Measurements from ENCODE around the gene DBN1.

DBN1 gene
- total RNA-seq, result 0.19 to 4.1 (median 2.1) reads per million in 3 experiments

DNA sequence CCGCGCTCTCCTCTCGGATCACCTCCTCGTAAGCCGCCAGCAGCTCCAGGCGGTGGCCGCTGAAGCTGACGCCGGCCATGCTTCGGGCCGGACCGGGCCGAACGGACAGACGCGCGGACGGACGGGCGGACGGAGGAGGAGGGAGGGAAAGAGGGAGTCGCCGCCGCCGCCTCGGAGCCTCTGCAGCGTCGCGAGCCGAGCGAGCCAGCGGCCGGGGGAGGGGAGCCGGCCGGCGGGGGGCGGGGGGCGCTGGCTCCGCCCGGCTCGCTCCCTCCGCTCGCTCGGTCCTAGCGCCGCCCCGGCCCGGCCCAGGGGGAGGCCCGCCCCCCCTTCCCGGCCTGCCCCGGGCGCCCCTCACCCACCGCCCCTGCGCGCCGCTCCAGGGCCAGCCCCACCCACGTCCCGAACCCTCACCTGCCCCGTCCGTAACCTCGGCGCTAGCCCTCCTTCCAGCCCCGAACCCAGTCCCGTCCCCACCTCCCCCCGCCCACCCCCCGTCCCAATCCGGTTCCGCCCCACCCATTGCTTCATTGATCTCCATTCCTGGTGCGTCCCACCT lies at the start of gene DBN1:
DBN1 (minus strand) TSS at position 192 of the 559 bp plus-strand sequence; CDS start at position 79, 113 bp downstream.
- no peak for DNase-seq

DNA sequence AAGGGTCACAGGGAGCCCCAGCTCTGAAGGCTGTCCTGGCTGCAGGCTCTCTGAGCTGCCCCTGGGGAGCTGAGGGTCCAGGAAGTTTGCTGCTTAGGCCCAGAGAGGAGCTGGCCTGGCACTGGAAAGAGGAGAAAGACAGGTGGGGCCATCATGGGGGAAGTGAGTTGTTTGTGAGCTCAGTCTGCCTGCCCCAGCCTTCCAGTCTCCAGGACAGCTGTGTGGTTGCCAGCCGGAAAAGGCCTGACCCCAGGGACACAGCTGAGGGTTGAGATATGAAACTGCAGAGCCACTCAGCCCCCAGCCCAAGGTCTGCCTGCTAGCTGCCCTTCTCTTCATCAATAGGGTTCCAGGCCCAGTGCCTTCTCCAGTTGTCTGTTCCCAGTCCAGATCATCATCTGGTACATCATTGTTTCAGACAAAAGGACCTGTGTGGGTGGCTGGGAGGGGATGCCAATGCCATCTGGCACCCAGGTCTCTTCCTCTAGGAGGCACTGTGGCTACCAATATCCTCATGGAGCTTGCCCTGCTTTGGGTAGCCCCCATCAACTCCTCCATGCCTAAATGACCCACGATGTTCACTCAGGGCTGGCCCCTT lies 47.6 kb upstream of the DBN1 start:
- DNase-seq, result no peak

DNA sequence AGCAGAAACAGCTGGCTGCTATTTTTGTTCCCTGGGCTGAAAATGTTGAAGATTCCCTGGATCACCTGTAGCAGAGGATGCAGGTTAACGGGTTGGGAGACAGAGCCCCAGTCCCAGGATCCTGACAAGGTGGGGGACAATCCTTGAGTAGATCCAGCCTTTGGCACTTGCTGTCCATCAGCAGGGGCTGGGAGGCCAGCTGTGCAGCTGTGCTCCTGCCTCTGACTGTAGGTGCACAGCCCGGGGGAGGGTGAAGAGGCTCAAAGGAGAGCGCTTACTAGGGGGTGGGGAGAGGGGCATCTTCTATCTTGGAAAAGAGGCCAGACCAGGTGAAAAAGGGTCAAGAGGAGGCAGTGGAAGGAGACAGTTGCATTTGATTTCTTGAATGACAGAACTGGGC lies 46.8 kb upstream of the DBN1 start:
- no peak for DNase-seq

DNA sequence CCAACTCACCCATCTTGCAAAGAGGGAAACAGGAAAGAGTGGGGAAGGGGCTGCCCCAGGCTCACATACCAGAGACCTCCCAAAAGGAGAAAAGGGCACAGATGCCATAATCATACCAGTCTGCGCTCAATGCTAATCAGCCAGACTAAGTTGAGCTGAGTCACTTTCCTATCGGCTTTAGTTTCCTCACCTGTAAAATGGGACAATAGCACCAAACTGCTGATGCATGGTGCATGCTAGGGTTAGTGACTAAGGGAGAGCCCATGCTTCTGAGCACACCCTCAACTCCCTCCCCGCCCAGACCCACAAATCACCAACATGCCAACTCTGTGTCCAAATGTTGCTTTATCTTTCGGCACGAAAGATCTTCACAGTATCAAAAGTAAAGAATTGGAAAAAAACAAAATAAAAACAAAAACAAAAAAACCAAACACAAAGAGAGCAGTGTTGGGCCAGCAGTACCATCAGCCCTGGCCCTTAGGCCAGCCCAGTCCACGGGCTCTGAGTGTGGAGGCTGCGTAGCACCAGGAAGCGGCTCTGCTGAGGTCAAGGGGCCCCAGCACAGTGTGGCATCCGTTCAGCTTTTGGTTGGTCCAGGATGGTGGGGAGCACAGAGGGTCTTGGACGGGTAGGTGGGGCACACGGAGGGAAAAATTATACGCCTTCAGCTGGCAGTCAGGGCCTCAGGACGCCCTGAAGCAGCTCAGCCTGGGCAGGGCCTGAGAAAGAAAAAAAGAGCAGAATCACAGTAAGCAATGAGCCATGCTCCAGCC lies 46.2 kb upstream of the DBN1 start:
- DNase-seq, result no peak

DNA sequence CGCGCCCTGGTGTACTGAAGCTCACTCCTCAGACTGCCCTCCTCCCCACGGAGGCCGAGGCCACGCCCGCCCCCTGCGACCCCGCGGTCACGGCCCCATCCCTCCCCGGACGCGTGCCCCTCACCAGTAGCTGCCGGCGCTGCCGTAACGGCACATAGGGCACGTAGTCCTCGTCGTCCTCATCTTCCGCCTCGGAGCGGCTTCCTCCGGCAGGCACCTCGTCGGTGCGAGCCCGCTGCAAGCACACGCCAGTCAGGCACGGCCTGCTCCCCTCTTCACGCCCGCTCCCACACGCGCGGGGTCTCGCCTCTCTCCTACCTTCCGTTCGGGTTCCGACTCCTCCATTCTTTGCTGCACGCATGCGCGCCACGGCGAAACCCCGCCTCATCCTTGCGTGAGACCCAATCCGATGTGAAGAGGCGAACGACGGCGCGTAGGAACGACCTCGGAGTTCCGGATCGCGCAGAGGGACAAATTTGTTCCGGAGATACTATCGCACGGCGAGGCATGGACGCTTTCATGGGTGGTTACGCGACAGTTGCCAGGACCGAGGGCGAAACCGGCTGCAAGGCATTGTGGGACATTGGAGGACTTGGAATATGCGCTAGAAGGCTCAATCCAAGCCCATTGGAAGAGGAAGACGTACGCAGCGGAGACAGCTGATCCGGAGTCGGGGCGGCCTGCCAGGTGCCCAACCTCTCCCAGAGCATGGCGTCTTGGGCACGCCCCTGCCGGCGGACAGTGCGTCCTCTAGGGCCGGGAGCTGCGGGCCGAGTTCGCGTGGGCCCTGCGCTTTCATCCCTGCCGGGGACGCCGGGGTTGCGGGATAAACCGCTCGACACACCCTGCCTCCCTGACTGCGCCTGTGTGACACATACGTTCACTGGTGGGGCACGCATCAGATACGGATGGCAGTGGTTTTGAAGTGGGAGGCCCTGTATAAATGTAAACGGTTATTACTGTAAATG lies 43.5 kb upstream of the DBN1 start, which contains the start of gene DDX41:
DDX41 (minus strand) TSS at position 361 of the 968 bp plus-strand sequence; CDS start at position 345, 16 bp downstream.
- peak; percentile 95 for DNase-seq

DNA sequence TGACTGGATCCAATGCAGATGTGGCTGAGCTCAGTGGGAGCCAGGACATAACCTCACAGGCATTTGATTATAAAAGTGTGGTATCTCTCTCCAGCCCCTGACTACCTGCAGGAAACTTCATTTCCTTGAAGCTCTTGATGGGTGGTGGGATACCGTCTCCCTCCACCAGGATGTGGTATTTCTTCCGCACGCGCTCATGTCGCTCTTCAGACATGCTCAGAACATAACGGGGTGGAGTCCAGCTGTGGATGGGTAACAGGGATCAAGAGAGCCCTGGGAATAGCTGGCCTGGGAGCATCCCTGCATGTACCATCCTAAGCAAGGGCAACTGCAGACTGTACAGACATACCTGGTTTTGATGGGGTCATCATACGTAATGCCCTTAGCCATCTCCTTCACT lies 42.1 kb upstream of the DBN1 start:
- DNase-seq, result no peak

DNA sequence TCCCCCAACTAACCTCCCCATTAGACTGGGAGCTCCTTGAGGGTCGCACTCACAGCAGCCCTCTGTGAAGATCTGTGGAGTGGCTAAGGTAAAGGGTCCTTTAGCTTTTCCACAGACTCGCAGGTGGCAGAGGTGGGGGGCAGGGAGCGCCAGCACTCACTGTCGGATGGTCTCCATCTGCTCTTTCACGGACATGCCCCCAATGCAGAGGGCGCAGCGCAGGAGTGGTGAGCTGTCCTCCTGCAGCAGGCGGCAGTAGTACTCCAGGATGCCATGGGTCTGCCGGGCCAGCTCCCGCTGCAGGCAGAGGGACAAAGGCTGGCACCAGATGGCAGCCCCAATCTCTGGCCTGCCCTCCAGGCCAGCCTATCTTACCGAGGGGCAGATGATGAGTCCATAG lies 41.1 kb upstream of the DBN1 start:
- no peak for DNase-seq

DNA sequence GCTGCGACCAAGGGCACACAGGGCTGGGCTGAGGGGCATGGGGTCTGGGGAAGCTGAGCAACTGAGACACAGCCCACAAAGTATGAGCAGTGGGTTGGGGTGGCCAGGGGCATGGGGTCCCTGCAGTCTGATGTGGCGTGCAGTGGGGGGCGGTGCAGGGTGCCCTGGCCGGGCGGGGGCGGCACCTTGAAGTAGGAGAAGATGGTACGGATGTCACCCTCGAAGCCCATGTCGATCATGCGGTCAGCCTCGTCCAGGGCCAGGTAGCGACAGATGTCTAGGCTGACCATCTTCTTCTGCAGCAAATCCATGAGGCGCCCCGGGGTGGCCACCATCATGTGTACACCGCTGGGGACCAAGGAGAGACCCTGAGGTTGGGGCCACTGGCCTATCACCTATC lies 40.1 kb upstream of the DBN1 start:
- DNase-seq, result no peak

DNA sequence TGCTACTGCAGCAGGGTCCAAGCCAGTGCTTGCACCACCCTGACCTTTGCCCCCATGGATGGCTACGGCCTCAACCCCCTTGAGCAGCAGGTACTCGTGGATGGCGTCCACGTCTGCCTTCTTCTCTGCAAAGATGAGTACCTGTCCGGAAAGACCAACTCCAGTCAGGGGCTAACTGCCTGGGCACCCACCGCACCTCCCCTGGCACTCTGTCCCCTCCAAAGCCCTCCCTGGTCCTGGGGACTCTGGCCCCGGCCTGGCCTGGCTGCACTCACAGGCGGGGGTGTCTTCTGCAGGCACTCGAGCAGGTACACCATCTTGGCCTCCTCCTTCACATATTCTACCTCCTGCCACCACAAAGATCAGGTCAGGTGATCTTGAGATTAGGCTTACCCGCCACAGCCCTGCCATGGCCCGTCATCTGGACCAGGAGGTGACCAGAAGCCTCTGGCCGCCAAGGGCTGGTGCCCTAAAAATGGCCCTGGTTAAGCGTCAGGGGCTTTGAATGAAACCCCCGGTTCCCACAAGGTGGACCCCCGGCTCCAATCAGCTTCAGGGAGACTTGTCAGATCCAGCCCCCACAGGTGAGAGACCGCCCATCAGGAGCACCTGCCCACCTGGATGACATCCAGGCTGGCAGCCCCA lies 39.4 kb upstream of the DBN1 start:
- DNase-seq, result no peak

DNA sequence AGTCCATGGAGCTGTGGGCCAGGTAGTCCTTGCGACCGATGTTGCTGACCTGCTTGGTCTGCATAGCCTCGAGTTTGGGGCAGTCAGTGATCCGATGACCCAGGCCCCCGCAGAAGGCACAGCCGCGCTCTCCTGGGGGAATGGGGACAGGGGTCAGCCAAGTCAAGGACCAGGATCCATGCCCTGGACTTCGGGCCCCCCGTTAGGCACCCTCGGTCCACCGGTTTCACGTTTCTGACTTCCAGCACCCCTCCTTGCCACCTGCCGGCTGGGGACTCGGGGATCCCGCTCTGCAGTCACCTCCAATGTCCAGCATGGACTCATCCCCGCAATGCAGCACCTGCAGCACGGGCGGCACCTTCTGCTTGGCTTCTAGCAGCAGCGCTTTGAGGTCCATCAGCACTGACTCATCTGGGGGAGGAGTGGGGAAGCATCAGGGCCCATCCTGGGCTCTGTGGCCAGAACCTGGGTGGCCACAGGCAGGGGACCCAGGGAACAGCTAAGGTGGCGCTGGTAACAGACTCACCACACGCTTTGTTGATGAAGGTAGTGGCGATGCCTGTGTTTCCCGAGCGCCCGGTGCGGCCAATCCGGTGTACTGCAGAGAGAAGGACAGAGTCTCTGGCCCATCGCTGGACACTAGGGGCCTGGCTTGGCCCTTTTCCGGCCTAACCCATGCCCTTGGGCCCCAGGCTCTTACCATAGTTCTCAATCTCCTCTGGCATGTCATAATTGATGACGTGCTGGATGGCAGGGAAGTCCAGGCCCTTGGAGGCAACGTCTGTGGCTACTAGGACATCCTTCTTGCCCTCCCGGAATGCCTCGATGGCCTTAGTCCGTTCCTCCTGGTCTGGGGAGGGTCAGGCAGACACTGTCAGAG lies 38.6 kb upstream of the DBN1 start:
- no peak for DNase-seq

DNA sequence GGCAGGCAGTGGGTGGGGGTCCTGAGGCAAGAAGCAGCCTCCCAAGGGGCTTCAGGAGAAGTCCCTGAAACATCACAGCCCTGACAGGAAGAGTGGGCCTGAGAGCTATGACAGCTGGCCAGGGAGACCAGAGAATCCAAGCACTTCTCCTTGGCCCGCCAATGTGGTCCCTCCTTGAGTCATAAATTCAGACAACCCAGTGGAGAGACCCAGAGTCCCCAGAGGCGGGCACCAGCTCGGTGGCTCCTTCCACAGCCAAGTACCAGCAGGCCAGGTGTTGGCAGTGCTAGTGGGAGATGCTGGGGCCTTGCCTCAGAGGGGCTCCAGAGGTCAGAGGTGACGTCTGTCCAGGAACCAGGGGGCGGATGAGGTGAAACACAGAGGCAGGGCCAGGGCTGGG lies 37.7 kb upstream of the DBN1 start:
- DNase-seq, result no peak

DNA sequence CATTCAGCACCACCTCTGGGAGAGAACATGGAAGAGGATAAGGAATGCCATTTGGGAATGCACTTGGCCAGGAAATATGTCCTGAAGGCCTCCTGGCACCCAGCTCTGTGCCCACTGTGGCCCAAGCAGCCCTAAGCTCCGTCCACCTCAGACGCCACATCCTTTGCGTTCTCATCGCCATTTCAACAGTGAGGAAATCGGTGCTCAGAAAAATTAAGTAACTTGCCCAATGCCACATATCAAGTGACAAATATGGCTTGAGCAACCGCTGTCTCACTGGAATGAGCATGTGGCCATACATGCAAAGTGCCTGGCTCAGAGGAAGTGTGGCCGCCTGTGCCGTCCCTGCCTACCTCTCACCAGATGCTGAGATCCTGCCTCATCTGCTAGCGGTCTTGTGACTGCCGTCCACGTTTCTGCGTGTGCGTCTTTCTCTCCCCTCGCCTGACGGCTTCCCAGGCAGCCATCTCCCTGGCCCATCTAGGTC lies 37.2 kb upstream of the DBN1 start:
- no peak for DNase-seq

DNA sequence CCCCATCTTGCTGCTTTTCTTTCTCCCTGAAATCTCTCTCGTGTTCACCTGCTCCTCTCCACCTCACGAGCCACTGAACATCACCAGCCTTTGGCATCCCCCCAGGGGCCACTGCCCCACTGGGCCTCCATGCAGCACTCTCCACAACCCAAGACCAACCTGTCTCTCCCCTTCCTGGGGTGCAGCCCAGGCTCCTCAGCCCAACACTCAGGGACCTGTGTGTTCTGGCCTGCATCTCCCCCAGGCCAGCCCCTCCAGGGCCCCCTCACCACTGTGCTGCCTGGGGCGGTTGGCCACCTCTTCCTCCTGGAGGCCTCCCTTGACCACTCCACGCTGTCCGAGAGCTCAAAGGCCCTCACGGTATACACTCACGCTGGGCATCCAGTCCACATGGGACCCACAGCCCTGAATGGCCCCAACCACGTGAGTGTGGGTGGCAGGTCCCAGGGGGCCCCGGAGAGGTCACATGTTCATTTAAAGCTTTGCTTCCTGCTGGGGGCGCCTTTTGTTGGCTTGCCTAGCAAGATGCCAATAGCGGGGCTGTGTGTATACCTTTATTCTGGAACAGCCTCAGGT lies 36.6 kb upstream of the DBN1 start:
- no peak for DNase-seq

DNA sequence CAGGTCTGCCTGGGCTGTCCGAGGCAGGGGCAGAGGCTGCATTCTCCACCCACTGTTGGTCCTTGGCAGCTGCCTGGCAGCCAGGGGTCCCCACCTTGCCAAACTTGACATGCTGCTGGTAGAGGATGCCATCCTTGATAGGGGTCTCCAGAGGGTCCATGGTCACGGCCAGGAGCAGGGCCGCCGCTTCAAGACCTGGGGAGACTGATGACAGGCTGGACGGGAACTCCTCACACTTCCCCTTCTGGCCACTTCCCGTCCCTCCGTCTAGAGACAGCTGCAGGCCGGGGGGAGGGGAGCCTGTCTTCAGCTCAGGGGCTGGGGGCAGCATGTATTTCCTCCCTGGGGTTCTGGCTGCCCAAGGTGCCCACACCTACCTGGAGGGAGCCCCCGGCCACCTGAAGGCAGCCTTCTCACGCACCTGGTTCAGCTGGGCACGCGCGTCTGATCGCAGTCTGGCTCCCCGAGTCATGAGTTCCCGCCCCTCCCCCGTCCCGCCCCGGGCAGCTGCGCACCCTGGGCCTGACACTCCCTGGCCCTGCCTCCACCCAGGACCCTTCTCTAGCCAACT lies 36.0 kb upstream of the DBN1 start, which contains the start of gene DOK3:
DOK3 (minus strand) TSS at position 446 of the 571 bp plus-strand sequence; CDS start at position 160, 286 bp downstream.
- DNase-seq, result no peak

DNA sequence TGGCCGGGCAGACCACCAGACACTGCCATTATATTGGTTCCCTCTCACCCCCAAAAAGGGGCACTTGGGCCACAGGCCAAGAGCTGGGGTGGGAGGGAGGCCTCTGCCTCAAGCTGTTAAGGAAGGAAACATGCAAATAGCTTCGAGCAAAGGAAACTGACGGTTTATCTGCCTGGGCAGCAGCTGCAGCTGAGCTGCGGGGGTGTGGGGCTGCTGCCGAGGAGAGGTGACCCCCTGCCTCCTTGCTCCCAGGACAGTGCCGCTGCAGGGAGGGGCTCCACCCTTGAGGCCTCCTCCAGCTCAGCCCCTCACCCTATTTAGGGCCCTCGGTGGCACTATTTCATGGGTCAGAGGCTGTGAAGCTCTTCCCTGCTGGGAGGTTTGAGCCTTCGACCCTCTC lies 35.4 kb upstream of the DBN1 start:
- DNase-seq, result no peak

DNA sequence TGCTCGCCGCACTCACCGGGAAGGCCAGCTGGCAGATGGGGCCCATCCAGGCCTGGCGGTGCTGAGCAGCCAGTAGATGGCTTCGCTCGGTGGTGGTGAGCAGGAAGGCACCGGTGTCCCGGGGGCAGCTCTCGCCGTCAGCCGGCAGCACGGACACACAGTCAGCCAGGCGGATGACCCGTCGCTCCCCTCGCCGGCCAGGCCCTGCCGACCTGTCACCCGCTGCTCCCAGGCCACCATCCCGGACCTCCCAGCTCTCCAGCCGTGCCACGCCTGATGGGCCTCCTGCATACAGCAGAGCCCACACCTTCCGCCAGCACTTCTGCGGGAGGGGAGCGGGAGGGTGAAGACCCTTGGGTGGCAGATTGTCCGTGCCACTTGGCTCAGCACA lies 34.8 kb upstream of the DBN1 start:
- DNase-seq, result no peak

DNA sequence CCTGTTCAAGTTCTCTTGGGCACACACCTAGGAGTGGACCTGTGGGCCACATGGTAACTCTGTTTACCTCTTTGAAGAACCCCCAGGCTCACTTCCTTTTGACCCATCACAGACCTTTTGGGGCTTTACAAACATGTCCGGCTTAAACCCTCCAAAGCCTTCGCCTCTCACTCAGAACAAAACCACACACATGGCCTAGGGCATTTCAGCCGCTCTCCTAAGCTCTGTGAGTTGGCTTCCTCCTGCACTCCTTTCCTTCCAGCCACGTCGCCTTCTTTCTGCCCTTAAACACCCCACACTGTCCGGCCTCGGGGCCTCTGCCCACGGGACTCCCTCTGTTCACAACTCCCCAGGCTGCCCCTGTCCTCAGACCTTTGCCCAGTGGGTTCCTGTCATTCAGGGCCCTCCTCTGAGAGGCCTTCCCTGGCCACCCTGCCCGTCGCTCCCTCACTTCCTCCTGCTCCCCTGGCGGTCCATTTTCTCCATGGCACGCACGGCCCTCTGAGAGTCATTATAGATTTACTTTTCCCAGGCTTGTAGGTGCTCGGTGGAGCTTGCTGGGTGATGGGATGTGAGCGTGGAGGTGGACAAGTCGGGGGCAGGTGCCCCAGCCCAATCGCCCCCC lies 34.3 kb upstream of the DBN1 start:
- DNase-seq, result no peak

DNA sequence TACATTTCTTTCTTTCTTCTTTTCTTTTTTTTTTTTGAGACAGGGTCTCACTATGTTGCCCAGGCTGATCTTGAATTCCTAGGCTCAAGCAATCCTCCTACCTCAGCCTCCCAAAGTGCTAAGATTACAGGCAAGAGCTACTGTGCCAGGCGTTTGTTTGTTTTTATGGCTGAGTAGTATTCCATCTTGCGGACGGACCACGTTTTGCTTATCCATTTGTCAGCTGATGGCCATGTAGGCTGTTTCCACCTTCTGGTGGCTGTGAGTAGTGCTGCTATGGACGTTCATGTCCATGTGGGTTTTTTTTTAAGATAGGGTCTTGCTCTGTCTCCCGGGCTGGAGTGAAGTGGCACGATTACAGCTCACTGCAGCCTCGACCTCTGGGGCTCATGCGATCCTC lies 33.7 kb upstream of the DBN1 start:
- DNase-seq, result no peak

DNA sequence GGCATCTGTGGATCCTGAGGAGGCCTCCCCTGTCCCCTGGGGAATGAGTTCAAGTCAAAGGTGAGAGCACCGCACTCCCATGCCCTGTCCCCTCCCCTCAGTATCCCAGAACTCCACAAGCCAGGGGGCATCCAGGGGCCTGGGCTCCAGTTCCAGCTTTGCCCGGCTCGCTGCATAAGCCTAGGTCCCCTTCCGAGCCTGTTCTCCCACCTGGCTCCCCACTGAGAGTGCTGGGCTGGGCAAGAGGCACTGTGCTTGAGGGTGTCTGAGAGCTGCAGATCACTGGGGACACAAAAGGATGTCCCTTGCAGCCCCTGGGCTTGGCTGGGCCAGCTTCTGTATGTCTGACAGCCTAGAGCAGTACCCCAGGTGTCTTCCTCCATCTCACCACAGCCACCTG lies 31.6 kb upstream of the DBN1 start:
- DNase-seq, result no peak
